ENCODE results near the gene DBNL.

DBNL gene

GRCh38 chr7:44079331-44080021 is 35.0 kb downstream of the DBNL start:
- no peak for DNase-seq

- no peak for DNase-seq
These were observed 35.6 kb downstream of the DBNL start for GRCh38 chr7:44080118-44080517.

GRCh38 chr7:44080686-44081265 is 36.3 kb downstream of the DBNL start:
- no peak for DNase-seq

- no peak for DNase-seq
These were observed 36.8 kb downstream of the DBNL start for GRCh38 chr7:44081266-44081748.

- DNase-seq = peak; percentile 100
These were observed 38.2 kb downstream of the DBNL start for GRCh38 chr7:44082541-44083207.

GRCh38 chr7:44083796-44084195 is 39.3 kb downstream of the DBNL start:
- no peak for DNase-seq

- DNase-seq = no peak
These were observed 40.2 kb downstream of the DBNL start for GRCh38 chr7:44084701-44085100.

- no peak for DNase-seq
These were observed 41.0 kb downstream of the DBNL start for GRCh38 chr7:44085546-44085945.

- no peak for DNase-seq
These were observed 42.1 kb downstream of the DBNL start for GRCh38 chr7:44086627-44087026.

GRCh38 chr7:44087911-44088838 is 43.7 kb downstream of the DBNL start:
- DNase-seq = no peak

GRCh38 chr7:44093102-44093641 is 48.7 kb downstream of the DBNL start:
- no peak for DNase-seq

- no peak for DNase-seq
These were observed 49.9 kb downstream of the DBNL start for GRCh38 chr7:44094365-44094764.

GRCh38 chr7:44094883-44095592 is 50.5 kb downstream of the DBNL start:
- no peak for DNase-seq

GRCh38 chr7:44095781-44096180 is 51.3 kb downstream of the DBNL start:
- no peak for DNase-seq

GRCh38 chr7:44096326-44096881 is 51.9 kb downstream of the DBNL start:
- no peak for DNase-seq

GRCh38 chr7:44097064-44097932 is 52.8 kb downstream of the DBNL start:
- DNase-seq = peak; percentile 45

- no peak for DNase-seq
These were observed 53.9 kb downstream of the DBNL start for GRCh38 chr7:44098092-44099068.

GRCh38 chr7:44099669-44100068 is 55.2 kb downstream of the DBNL start:
- no peak for DNase-seq

Data from CD4-positive, alpha-beta T cell treated with Interferon gamma for 1 hour (primary cell).